Pericardium fibroblast (primary cell): Measurements from ENCODE around the gene IDUA. TPM values are rescaled to one million over a fixed set of nuclear protein-coding genes. Genes with fewer than 3 reads are reported as not detected.

Experiments used
- total RNA-seq: library from RNA; depleted of rRNA; stranded (reverse); fragments of >200 nt; gene quantifications from 2 replicates; pipeline ENCODE4 v1.2.3, GENCODE V29; 2015

IDUA gene
- total RNA-seq = 23.9 and 44.9 TPM in 2 replicates

DNA sequence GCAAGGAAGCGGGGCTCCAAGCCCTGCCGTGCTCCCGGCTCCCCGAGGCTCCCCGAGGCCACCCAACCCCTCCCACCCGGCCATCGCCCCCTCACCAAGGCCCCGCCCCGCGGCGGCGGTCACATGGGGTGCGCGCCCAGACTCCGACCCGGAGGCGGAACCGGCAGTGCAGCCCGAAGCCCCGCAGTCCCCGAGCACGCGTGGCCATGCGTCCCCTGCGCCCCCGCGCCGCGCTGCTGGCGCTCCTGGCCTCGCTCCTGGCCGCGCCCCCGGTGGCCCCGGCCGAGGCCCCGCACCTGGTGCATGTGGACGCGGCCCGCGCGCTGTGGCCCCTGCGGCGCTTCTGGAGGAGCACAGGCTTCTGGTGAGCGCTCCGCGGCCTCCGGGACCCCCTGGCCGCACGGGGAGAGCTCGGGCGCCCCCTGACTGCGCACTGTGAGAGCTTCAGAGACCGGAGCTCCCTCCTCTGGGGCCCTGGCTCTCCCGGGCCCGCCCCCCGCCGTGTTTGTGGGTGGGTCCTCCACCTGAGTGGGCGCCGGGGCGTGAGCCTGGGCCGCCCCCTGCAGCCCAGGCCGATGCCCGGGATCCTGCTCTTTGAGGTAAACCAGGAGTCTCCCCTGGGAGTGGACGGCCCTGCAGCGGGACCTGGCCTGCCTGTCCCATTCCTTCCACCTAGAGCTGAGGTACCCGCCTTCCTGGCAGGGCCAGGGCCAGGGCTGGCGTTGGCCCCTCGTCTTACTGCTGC is at the start of gene IDUA:
Gene IDUA (plus strand): TSS at position 166 of the 745 bp plus-strand sequence. CDS start 41 bp downstream, at position 207.

DNA sequence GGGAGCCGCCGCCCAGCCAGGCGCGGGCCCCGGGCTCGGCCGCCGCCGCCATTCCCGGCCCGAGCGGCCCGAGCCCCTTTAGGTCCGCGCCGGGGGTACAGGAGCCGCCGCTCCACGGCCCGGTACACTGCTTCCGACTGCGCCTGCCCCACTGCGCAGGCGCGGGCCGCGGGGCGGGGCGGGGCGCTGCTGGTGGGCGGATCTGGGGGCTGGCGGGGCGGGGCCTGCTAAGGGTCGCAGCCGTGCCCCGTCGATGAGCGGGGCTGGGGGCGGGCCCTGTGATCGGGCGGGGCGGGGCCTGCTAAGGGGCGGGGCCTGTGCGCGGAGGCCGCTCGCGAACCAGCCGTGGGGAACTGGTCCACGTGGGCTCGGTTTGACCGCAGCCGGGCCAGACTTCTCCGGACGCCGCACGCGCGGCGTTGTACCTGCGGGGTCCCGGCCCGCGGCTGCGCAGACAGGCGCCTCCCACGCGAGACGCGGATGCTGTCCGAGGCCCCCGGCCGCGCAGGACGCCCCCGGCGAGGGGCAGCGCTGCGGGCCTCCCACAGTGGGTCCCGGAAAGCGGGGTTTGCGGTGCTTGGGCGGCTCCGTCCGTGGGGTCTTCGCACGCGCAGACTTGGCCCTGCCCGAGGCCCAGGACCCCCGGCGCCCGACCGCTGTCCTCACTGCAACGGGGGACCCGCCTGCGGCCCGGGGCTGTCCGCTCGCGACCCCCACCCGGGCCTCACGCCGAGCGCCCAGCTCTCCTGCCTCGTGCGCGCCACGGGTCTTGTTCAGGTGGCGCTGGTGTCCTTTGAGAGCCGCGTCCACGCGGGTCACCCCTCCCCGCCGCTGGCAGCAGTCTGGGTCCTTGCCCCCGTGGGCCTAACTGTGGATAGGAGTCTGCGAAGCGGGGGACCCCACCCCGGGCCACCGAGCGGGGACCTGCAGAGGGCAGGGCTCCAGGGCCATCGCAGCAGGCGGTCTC is 13.1 kb upstream of the IDUA start, which contains the start of gene DGKQ:
Gene DGKQ (minus strand): TSS at position 139 of the 967 bp plus-strand sequence. CDS start 87 bp downstream, at position 52.

DNA sequence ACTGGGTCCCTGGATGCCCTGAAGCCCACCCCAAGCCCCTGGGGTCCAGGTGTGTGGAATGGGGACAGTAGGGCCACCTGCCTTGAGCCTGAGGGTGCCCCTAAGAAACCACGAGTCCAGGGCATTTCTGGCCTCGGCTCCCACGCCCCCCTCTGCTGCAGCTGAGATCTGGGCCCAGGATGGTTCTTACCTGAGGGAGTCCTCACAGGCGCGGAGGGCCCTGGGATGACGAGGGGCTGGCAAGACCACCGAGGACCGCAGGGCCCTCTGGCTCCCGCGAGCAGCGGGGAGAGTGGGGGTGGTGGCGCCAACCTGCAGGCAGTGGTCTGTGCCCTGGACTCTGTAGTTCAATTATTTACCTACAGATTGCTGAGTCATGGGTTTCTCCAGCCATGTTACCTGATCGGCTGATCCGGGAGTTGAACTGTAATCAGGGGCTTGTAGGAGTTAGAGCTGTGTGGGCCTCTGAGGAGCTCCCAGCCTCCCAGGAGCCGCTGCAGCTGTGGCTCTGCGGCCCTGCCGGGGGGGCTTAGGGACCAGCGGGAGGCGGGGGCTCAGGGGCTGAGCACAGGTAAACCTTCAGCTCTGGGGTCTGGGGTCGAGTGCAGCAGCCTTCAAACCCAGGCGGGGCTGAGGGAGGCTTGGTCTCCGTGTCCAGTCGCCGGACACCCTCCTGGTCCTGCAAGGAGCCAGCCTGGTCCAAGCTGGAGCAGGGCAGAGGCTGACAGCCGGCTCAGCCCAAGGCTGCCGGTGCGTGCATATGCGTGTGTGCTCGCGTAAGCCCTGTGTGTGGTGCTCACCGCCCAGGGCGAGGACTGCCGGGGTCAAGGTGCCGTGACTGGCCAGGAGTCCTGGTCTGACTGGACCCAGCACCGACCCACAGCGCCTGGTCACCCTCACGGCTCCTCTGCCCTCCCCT is 6.5 kb downstream of the IDUA start, which contains the start of gene SLC26A1:
Gene SLC26A1 (minus strand): TSS at position 294 of the 919 bp plus-strand sequence. CDS start 1,701 bp downstream, outside the sequence.

DNA sequence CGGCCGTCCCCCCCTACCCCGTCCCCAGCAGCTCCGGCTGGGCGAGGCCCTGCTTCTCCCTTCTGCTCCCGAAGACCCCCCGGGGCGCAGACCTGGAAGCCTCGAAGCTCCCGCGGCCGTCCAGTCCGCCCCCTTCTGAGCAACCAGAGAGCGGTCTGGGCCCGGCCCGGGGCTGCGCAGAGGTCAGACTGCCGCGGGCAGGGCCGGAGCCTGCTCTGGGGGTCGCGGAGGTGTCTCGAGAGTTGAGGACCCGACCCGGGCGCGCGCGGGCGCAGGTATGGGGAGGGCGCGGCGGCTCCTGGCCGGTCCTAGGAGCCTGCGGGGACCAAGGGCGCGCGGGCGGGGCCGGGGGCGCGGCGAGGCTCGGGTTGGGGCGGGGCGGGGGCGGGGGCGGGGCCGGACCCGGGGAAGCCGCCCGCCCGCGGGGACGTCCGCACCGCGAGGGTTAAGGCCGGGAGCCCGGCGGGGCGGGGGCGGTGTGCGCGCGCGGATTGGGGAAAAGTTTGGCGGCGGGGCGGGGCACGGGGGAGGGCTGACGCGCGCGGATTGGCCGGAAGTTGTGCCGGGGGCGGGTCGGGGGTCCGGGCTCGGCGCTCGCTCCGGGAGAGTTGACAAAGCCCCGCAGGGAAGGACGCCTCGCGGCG is 24.3 kb downstream of the IDUA start, which contains the start of gene FGFRL1:
Gene FGFRL1 (plus strand): TSS at position 605 of the 644 bp plus-strand sequence. CDS start 860 bp downstream, outside the sequence.

Other genes with a start within 250 kb of the IDUA start
- 0.34 and 0.47 TPM in 2 replicates for gene CPLX1, start 160.9 kb upstream of the IDUA start, total RNA-seq
- 32.5 and 90.6 TPM in 2 replicates for gene GAK, start 54.7 kb upstream of the IDUA start, total RNA-seq
- gene TMEM175, start 54.6 kb upstream of the IDUA start, total RNA-seq = 24.3 and 33.8 TPM in 2 replicates
- gene DGKQ, start 13.5 kb upstream of the IDUA start, total RNA-seq = 8.8 and 10.7 TPM in 2 replicates
- under 0.01 and 0.09 TPM in 2 replicates for gene SLC26A1, start 6.4 kb downstream of the IDUA start, total RNA-seq
- 36.3 and 44.0 TPM in 2 replicates for gene FGFRL1, start 24.6 kb downstream of the IDUA start, total RNA-seq
- gene RNF212, start 126.5 kb downstream of the IDUA start, total RNA-seq = 4.2 and 4.6 TPM in 2 replicates
- gene SPON2, start 185.5 kb downstream of the IDUA start, total RNA-seq = 570 and 577 TPM in 2 replicates